HG02852 (cell line): ENCODE results near the gene CYSTM1.

ENCODE experiments used
- ATAC-seq: cut with Tn5 transposase; IDR thresholded peaks from one replicate; pipeline ENCODE4 v1.9.1; 2021; ENCODE audit warnings: mild to moderate bottlenecking, moderate library complexity; ENCODE audit not compliant: unreplicated experiment

CYSTM1 gene

GRCh38 chr5:140252470-140253126 lies 77.6 kb downstream of the CYSTM1 start:
- ATAC-seq: no peak

GRCh38 chr5:140253985-140254384 lies 79.0 kb downstream of the CYSTM1 start:
- no peak for ATAC-seq

DNA sequence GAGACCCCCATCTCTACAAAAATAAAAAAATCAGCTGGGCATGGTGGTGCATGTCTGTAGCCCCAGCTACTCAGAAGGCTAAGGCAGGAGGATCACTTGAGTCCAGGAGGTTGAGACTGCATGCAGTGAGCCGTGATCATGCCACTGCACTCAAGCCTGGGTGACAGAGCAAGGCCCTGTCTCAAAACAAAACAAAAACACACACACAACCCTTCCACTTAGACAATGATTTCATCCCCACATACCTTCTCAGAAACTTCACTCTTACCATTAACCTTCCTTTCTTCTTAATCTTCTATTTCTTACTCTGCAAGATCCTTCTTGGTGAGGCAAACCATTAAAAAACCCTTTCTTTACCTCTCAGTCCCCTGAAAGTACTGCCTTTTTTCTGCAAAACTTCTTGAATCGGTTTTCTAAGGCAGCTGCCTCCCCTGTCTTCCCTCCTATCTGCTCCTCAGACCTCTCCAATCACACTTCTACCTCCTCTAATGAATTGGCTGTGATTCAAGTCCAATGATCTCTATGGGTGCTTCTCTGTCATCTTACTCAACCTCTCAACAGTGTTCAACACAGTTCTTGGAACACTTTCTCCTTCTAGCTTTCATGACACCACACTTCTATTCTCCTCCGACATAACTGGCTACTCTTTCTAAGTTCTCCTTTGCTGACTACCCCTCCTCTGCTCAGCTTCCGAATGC lies 80.6 kb downstream of the CYSTM1 start:
- no peak for ATAC-seq

DNA sequence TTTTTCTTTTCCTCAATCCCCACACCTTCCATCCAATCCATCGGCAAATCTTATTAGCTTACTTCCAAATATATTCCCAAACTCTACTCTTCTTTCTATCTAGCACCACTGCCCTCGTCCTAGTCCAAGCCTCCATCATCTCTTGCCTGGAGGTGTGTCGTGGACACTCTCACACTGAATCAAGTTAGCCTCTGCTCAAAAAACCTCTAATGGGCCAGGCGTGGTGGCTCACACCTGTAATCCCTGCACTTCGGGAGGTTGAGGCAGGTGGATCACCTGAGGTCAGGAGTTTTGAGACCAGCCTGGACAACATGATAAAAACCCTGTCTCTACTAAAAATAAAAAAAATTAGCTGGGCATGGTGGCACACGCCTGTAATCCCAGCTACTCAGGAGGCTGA lies 81.7 kb downstream of the CYSTM1 start:
- no peak for ATAC-seq

DNA sequence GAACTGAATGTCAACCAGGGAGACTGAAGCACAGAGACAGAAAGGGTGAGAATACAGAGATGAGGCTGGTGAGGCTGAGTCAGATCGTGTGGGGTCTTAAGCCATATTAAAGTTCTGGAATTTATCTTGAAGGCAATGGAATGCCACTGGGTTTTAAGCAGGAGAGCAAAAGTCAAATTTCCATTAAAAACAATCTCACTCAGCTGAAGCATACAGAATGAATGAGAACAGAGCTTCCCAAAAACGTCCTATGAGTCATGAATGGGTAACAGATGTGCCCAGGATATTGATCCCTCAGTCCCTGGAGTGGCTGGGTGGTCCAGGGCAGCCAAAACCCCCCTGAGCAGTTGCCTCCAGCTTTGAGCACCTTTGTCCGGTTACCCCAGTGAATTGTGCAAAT lies 83.0 kb downstream of the CYSTM1 start:
- ATAC-seq: no peak

GRCh38 chr5:140258873-140259272 lies 83.9 kb downstream of the CYSTM1 start:
- no peak for ATAC-seq

DNA sequence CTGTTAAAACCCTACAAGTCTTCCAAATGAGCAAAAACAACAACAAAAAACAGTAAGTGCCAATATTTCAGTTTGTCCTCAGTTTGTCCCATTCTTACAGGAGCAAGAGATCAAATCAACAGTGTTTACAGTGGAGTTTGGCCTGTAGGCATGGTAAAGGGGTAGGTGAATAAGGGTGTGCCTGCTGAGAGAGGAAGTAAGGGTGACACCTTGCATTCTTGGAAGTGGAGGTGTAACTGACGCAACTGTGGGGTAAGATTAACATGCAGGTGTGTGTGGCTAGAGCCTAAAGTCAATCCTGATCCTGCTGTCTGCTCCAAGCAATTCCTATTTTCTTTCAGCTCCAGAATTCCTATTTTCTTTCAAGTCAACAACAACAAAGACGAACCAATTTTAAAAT lies 84.5 kb downstream of the CYSTM1 start:
- no peak for ATAC-seq

- ATAC-seq: no peak
These were observed 85.2 kb downstream of the CYSTM1 start for GRCh38 chr5:140260089-140260656.

- no peak for ATAC-seq
These were observed 86.6 kb downstream of the CYSTM1 start for GRCh38 chr5:140261403-140262171.

DNA sequence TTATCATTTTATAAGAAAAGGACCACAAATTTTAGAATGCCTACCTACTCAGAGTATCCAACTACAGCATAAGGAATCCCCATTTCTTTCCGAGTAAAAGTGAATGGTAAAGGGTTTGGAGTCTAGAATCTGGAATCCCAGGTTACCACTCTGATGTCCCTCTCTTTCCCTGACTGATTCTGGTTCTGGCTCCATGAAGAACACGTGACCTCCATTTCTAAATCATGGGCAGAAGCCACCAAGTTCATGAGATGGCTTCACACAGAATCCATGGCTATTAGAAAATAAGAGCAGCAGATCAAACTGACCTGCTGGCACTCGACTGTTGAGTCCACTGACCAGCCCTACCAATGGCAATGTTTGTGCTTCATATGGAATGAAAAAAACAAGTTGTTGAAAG lies 87.2 kb downstream of the CYSTM1 start:
- no peak for ATAC-seq

DNA sequence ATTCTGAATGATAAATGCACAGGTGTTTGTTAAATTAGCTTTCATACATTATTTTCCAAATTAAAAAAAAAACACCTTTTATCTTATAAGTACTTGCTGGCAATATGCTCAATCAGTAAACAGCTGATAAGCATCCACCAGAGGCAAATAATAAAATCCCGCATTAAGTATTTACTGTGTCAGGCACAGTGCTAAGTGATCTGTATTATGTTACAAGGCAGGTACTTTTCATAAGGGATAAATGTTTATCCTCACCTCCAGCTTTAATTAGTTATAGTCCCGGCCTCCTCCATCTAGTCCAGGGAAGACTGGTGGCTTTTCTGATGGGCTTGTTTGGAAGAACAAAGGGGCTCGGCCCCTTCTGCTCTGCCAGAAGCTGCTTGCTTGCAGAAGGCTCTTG lies 87.9 kb downstream of the CYSTM1 start:
- no peak for ATAC-seq

GRCh38 chr5:140265845-140266244 lies 90.9 kb downstream of the CYSTM1 start:
- no peak for ATAC-seq

DNA sequence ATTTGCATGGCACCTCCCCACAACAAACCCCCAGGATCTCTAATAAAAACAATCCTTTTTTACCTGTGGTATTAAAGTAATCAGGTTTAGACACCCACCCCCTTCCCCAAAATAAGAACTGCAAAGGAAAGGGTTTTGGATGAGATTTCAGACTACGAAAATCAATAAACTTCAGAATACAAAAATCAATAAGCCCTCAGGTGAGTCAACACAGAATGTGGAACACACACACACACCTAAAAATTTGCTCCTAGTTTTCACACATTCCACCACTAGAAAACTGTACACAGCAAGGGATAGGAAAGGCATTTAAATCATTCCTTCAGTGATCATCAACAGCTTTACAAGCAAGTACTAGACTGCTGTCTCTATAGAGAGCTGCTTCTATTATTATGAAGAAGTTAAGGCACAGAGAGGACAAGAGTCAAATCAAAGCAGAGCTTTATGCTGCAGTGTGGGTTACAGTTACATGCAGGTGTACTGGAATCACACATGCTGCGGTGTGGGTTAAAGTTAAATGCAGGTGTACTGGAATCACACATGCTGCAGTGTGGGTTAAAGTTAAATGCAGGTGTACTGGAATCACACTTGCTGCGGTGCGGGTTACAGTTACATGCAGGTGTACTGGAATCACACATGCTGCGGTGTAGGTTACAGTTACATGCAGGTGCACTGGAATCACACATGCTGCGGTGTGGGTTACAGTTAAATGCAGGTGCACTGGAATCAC lies 91.6 kb downstream of the CYSTM1 start:
- ATAC-seq: no peak

- no peak for ATAC-seq
These were observed 92.2 kb downstream of the CYSTM1 start for GRCh38 chr5:140267201-140267540.

DNA sequence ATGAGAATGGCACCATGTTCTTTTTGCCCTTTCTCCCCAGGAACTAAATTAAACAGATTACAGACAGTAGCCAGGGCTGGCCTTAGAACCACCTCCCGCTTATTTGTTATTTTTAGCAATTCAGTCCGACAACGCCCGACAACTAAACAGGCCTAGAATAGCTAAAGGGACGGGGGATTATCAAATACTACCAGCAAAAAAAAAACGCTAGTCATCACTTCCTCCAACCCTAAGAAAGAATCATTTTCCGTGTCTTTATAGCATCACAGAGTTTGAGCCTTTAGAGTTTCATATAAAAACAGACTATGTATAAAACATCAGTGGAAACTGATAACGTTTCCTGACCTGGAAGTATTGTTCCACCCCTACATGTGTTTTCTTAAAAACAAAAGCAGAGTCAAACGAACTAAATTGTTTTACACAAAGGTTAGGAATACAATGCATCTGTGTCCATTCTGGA lies 92.6 kb downstream of the CYSTM1 start:
- no peak for ATAC-seq

- no peak for ATAC-seq
These were observed 95.0 kb downstream of the CYSTM1 start for GRCh38 chr5:140270008-140270407.

DNA sequence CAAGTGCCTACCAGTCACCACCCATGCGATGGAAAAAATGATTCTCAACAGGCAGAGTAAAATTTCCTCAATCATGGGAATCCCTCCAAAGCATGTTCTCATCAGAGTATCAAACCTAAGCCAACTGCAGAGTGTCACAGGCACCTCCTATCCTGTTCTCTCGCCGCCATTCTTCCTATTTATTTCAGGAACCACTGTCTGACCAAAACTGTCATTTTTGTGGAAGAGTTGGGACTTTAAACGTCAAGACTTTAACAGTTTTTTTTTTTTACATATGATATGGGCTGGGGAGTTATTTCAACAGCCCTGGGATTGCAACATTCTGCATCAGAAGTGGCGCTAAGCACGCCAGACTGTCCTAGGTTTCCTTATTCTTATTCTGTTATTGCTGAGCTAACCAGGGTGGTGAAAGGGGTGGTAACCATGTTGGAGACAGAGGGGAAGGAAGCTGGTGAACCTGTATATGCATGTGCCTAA lies 98.5 kb downstream of the CYSTM1 start:
- no peak for ATAC-seq

DNA sequence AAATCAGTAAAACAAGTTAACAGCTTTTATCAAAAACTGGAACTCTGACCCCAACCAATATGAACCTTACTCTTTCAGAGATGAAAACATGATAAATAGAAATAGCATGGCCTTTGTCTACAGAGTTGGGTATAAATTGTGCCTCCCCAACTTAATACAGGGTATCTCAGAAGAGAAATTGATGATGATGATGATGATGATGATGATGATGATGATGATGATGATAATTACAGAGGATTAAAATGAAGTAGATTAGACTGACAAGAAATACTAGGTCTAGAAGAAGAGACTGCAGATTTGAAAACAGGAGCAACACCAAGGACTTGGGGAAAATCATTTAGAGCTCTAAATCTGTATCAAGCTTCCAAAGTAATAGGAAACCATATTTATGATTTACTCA lies 100.8 kb downstream of the CYSTM1 start:
- no peak for ATAC-seq

GRCh38 chr5:140282266-140282665 lies 107.3 kb downstream of the CYSTM1 start:
- no peak for ATAC-seq

- no peak for ATAC-seq
These were observed 109.0 kb downstream of the CYSTM1 start for GRCh38 chr5:140284013-140284412.

DNA sequence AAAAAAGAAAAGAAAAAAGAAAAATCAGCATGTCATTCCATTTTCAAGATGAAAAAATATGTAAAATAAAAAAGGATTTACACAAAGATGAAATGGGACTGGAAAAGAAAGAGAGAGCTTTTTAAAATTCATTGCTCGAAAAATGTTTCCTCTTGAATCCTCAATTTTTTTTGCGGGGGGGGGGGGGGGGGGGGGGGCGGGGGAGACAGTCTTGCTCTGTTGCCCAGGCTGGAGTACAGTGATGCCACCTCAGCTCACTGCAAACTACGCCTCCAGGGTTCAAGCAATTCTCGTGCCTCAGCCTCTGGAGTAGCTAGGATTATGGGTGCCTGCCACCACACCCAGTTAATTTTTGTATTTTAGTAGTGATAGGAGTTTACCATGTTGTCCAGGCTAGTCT lies 111.4 kb downstream of the CYSTM1 start:
- no peak for ATAC-seq
